Ureter (tissue), 1 donor: ENCODE data around the gene HDAC4. TPM values are rescaled to one million over a fixed set of nuclear protein-coding genes. Genes with fewer than 3 reads are reported as not detected.

Source experiments
- DNase-seq: peaks from one replicate; pipeline ENCODE4 v3.0.0-alpha.2; 2020; ENCODE audit warnings: low spot score
- total RNA-seq: library from RNA; stranded (reverse); gene quantifications from one replicate; pipeline ENCODE4 v1.2.4, GENCODE V29; 2023
- donor health status: DM: yes; HTN: yes; CAD: no.

HDAC4 gene
- total RNA-seq, 1 donor from 2014 or later = 86.9 TPM

DNA sequence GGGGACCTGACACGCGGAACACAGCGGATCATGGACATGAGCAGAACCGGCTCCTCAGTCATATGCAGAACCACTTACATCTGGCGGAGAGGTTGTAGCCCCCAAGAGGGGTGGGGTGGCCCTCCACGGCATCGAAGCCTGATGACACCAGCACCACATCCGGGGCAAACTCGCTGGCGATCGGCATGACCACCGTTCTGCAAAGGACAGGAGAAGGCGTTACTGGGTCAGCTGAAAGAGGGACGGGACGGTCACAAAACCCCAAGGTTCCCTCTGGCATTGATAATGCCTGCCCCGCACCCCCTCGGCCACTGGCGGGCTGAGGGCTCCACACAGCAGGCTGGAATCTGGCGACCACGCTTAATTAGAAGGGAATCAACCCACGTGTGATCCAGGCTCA, 332.4 kb downstream of the HDAC4 start:
- DNase-seq = no peak

DNA sequence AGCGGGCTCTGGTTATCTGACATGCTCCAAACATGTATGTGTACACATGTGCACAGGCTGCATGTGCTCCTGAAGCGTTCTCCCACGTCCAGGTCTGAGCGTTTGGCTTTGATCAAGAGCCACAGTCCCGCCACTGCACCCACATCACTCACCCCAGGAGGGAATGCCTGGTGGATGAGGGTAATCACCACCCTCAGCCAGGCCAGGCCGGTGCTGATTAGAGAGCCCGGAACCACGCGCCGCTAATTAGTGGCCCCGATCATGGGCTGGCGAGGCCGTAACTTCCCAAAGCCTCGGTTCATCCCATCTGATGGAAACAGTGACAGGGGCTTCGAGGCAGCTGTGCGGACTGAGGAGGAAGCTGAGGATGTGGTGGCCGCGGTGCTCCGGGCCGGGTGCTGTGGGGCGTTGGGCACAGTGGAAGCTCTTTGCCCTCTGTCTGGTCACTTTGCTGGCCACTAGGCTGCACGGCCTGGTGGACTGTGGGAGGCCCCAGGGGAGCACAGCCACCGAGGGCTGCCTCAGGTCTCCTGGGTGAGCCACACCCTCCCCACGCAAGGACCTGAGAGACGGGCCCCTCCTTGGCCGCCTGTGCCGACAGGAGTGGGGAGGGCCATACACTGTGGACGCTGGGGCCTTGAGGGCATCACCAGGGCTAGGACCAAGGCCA, 333.5 kb downstream of the HDAC4 start:
- DNase-seq = no peak

DNA sequence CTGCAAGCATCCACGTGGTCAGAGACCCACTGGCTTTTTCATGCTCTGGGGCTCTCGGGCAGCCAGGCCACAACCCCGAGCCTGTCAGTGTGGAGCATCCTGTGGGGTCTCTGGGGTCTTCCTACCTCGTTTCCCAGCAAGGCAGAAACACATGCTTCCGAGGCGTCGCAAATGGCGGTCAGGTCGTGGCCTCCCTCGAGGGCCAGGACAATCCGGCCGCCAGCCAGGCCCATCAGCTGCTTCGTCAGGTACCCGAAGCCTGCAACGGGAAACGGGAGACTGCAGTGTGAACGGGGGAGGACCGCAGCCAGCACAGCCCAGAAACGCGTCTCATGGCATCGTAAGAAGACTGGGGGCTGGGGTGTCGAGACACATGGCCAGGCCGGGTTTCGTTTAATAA, 334.2 kb downstream of the HDAC4 start:
- DNase-seq = no peak

DNA sequence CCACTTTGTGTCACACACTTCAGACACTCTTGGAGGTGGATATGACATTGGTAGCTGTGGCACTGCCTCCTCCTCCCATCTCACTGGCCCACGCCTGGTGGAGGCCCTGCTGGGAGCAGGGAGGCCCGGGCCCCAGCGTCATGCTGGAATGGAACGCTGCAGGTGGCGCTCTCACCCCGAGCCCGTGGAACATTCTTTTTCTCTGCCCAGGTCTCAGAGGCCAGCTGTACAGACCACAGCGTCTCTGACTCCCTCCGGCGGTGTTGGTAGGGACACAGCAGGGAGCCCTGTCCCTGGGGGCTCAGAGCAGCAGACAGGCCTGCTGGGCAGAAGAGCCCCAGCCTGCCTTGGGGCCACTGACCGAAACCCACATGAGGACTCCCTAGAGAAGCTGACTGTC, 334.9 kb downstream of the HDAC4 start:
- no peak for DNase-seq

DNA sequence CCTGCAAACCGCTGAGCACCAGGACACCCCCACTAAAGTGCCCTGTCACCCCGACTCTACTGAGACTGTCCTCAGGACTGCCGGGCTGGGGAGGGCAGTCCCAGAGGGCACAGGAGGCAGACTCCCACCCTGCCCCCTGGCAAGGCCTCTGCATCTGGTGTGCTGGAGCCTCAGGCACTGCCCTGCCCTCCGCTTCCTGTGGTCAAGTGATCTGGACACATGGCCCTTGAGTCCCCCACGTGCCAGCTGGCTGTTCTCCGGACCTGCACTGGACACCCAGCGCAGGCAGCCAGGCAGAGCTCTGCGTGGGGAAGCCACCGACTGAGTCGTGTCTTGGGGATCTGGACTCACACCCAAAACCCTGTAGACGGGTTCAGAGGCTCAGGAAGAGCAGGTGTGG, 335.3 kb downstream of the HDAC4 start:
- DNase-seq = no peak

DNA sequence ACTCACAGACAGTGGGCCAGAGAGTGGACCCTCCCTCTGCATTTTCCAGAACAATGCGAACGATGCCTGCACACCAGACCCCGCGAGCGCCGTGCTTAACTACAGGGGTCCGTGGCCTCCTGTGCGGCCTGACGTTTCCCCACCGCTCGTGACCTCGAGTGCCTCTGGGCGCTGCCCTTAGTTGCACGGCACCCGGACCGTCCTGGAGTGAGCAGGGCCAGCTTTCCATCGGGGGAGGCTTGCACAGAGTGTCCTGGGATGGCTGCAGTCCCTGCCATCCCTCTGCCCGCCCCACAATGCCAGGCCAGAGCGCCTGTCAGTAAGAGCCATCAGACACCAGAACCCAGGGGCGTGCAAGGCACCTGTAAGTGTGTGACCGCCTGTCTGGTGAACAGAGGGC, 335.9 kb downstream of the HDAC4 start:
- no peak for DNase-seq

DNA sequence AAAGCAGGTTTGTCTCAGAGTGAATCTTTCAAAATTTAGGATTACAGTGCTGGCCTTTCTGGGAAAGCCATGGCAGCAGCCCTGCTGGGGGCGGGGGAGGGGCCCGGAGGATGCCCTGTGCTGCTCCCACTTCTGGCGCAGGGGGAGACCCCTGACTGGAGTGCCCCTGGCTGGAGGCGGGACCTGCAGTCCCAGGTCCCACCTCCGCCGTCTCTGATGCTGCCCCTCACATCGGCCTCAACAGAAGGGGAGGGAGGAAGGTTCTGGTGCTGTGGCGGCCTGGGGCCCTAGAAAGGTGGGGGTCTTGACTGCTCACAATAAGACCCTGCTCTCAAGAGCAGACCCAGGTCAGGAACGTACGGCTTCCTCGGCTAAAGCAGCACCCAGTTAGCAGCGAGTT, 336.6 kb downstream of the HDAC4 start:
- no peak for DNase-seq

DNA sequence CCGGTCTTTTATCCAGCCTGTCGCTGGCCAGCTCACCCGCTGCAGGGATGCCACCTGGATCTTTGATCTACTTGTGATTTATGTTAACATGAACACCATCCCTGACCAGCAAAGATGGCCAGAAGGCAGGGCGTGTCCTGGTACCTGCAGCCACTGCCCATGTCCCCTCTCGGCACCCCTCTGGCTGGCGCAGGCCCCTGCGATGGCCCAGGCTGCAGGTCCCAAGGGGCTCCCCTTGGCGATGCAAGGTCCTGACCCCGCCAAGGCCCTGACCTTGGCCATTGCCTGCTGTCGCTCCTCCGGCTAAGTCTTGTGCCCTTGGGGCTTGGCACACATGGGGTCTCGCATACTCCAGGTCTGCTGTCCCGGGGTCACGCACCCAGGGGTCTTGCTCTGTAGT, 338.1 kb downstream of the HDAC4 start:
- DNase-seq = no peak

DNA sequence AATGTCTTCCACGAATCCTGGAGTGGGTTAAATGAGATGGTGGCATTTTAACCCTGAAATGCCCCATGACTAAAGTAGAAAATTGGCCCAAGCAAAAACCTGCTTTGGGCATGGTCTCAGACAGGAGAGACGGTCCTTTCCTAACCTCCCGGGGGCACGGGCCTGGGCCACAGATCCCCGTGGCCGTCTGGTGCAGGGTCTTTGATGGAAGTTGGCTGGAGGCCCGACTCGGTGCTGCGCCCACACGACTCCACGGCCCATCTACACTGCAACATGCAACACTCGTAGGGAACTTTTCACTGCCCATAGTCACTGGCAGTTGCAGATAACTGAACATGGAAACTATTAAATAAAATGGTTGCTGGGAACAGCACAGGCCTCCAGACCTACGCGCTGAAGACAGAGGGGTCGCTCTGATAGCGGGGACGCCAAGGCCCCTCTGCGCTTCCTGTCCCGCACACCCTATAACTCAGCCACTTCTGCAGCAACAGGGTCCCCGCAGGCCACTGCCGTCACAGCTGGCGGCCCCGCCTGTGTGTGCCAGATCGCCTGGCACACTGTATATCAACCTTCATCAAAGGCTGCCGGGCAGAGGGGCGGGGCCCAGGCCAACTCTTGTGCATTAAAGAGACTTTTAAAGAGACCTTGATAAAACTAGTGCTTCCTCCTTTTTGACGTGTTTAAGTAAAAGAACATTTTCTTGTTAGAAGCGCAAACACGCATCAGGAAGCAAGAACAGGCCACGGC, 338.8 kb downstream of the HDAC4 start:
- no peak for DNase-seq

DNA sequence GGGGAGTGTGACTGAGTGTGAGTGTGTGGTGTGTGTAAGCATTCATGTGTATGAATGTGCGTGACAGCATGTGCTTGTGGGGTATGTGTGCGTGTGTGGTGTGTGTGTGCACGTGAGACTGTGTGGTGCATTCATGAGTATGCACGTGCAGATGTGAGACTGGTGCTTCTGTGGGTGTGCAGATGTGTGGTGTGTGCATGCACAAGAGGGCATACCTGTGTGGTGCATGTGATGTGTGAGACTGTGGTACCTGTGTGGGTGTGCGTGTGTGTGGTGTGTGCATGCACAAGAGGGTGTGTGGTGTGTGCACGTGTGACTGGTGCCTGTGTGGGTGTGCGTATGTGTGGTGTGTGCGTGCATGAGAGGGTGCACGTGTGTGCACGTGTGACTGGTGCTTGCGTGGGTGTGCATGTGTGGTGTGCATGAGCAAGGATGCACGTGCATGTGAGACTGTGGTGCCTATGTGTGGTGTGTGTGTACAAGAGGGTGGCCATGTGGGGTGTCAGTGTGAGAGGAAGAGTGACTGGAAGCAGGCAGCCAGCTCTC, 339.6 kb downstream of the HDAC4 start:
- DNase-seq = no peak

DNA sequence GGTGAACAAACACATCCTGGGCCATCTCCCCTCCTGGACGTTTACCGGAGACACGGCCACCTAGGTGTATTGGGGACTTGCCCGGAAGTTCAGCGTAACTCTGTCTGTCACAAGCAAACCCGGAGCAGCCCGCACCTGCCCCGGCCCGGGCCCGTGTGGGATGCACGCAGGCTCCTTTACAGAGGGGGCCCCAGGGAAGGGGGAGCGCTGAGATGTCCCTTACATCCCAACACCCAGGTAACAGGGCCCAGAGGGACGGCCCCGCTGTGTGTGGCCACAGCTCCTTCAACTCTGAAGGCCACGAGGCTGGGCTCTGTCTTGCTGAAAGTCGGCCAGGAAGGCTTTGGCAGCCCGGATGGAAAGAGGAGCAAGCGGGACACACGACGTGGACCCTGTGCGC, 340.1 kb downstream of the HDAC4 start:
- no peak for DNase-seq

DNA sequence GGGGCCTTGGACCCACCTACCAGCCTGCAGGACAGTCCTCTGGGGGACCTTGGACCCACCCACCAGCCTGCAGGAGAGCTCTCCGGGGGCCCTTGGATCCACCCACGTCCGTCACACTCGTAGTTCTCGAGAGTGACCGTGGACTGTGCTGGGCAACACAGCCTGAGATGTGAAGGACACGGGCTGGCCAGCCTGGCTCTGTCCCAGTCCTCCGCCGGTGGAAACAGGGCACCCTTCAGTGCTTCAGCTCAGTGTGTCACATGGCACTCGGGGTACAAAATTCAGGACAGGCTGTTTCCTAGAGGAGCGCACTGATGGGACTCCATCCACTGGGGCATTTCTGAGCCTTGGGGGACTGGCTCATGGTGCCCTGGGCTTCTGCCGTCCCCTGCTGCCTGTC, 341.0 kb downstream of the HDAC4 start:
- no peak for DNase-seq

DNA sequence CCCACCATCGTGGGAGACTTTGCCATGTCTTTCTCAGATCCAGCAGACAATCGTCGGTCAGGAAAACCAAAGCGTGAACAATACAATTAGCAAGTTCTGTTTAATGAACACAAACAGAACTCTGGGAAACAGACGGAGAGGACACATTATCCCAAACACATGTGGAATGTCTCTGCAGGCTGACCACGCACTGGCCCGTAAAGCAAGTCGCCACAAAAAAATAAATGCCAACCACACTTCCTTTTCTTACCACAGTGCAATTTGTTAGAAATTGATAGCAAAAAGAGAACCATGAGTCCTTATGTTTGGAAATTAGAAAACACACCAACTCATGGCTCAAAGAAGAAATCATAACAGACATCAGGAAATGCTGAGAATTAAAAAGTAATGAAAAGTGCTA, 342.1 kb downstream of the HDAC4 start:
- no peak for DNase-seq

DNA sequence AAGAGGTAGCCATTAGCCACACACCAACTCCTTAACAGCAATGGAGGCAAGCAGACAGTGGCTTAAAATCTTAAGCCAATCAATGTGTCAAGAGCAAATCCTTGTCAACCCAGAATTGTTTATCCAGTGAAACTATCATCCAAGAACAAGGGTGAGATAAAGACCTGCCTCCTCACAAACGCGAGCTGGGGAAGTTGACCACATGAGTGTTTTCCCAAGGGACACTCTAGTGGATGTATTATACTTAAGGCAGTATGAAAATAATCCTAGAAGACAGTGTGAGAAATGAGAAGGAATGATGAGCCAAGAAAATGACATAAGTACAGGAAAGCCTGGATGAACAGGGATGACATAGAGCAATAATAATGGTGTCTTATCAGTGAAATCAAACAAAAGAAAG, 343.3 kb downstream of the HDAC4 start:
- DNase-seq = no peak

DNA sequence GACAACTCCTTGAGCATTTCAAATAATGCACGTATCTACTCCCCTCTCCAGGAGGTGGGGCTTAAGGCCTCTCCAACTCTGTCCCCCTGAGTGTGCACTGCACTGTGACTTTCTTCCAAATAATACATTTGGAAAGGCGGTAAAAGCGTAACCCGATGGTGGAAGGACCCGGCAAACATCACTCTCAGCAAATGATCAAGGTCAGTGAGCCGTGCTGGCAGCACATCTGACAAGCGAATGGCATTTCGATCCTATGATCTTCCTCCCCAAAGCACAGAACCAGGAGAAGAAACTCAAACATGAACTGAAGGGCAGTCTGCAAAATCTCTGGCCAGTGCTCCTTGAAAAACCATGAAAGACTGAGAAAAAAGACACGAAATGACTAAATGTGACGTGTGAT, 344.2 kb downstream of the HDAC4 start:
- no peak for DNase-seq

DNA sequence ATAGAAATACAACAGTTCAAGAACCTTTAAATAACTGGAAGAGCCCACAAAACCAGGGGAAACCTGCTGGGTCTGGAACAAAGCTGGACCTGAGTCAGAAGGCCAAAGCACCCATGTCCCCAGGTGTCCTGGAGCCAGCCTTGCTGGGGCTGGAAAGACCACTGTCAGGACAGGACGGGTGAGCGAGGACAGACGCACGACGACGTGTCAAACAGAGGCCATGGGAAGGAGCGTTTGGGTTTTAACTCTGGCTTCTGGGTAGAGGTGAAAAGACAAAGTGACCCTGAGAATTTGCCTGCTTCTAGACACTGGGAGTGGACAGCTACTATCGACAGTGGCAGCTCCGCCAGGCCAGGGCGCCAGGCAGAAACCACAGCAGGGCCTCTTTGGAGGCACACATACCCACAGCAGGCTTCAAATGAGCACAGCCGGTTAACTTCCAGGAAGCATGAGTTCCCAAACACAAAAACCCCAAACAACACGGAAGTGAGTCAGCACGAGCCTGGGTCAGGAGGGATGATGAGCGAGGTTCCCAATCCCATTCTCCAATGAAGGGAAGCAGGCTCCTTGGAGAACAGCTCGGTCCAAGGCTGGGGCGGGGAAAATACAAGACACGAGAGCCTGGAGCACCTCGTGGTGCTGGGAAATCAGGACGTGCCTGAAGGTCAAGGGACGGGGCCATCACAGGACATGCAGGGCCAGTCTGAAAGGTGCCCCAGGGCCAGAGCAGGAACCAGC, 344.9 kb downstream of the HDAC4 start:
- DNase-seq = no peak

DNA sequence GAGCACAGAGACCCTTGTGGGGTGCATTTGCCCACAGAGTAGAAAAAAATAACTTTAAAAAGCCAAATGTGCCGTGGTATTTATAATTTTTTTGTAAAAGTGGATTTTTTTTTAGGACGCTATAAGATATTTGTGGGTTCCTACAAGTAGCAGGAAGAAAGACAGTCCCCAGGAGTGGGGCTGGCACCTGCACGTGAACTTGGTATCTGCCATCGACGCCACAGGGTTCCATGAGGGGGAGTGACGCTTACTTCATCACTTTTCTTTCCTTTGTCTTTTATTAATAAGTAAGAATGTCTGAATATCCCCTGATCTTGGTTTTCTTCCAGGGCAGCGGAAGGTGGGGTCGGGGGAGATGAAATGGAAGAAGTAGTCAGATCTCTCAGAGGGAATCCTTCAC, 345.9 kb downstream of the HDAC4 start:
- no peak for DNase-seq

DNA sequence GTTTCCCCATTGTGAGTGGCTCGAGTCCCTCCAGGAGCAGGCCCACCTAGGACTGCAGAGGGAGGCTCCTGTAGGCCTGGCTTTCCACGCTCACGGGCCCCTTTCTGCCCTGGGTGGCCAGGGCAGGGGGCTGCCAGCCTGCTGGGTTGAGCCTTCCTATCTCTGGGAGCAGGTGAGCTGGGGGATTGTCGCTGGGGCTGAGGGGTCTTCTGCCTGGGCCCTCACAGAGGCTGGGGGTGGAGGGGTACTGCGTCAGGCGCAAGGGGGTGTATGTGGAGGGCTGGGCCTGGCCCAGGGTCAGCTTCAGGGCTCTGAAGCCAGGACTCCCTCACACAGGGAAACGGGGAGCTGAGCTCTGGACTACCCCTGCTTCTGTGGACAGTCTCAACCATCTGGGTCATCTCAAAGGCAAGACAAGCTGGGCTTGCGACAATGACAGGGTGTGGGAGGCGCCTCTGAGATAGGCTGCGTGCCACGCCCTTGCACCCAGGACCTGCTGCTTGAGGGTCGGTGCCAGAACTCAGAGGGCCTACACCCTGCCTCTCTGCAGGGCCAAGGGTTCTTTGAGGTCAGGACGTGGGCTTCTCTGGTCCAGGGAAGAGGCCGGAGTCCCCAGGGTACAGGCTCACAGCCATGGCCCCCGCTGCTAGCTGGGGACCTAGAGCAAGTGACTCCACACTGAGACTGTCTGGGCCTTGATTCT, 346.9 kb downstream of the HDAC4 start:
- DNase-seq = no peak

DNA sequence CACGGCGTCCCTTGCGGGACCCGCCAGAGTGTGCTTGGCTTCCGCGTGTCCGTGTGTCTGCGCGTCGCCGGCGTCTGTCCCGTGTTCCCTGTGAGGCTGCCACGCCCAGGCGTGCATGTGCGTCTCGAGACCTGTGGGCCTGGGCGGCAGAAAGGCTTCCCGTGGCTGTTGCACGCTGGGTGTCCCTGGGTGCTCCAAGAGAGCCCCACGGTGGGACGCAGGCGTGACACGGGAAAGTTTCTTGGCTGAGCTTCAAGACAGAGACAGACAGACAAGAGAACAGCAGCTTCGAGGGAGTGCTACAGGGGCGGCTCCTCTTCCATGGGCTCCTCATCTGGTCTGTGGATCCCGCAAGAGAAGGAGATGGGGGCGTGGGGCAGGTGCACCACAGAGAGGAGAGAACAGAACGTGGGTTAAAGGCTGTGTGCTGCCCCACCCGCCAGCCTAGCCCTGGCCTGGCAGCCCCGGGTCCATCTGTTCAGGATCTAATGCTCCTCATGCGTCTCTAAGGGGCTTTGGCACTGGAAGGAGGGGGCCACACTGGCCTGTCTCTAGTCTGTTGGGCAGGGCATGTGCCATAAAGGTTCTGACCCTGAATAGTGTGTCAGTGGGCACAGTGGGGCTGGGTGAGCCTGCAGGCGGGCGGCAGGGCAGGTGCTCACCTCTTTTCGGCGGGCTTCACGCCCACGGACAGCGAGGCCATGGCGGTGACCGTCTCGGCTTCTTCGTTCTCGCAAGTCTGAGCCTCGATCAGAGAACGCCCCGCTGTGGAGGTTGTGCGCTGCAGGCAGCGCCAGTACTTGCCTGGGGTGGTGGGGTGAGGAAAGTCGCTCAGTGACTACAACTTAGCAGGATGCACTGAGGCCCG, 347.8 kb downstream of the HDAC4 start:
- no peak for DNase-seq

DNA sequence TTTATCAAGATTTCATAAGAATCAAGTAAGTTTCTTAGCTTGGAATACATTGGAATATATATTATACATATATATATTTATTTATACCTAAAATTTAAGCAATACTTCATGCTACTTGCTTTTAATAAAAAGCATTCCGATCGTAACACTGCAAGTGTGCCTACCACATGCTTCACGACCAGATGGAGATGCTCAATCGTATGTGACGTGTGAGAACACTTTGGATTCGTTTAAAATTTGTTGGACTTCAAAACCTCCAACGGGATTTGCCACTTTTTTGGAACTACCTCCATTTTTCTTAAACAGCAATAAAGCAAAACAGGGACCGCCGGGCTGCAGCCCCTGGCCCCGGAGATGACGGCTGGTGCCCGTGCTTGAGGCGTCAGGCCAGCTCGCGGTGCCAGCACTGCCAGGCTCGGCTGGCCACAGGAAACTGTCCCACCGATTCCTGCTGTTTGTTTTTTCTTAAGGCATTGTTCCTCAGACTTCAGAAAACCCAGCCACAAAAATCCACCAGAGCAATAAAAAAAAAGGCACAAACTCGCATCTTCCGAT, 348.9 kb downstream of the HDAC4 start:
- DNase-seq = no peak

DNA sequence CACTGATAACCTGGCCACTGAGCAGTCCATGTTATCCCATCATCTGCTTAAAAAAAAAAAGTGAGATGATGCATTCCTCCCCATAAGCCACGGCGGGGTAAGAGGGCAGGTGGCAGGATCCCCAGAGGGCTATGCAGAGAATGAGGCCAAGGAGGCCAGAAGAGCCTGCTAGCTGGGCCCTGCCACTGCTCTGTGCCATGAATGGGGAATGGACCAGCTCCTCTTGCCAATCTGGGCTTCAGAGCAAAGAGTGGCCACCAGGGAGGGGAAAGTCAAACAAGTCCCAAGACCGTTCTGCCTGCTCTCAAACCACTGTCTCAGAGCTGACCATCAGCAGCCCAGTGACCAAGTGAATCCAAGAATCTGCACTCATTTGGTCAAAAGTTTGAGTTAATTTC, 350.6 kb downstream of the HDAC4 start:
- DNase-seq = no peak
